Osteoblast (primary cell): ENCODE measurements around the gene SCN4B. TPM values are rescaled to one million over a fixed set of nuclear protein-coding genes. Genes with fewer than 3 reads are reported as not detected.

Experiments
- DNase-seq: peaks from one replicate; pipeline ENCODE4 v3.0.0; 2011; ENCODE audit warnings: low spot score, mixed read lengths; ENCODE audit not compliant: insufficient read length; ENCODE audit errors: missing footprints
- H2AFZ ChIP-seq: 2 replicates; pipeline ENCODE4 v1.6.0; 2011; ENCODE audit warnings: mild to moderate bottlenecking, low read length
- H3K27ac ChIP-seq: 2 replicates; pipeline ENCODE4 v1.5.1; 2011; ENCODE audit warnings: mild to moderate bottlenecking, low read depth, low read length, moderate library complexity
- H3K27me3 ChIP-seq: 2 replicates; pipeline ENCODE4 v1.6.0; 2012; ENCODE audit warnings: mild to moderate bottlenecking, control low read depth, inconsistent platforms, low read length, moderate library complexity; ENCODE audit not compliant: insufficient read depth
- H3K36me3 ChIP-seq: 2 replicates; pipeline ENCODE4 v1.5.1; 2011; ENCODE audit warnings: mild to moderate bottlenecking, low read length, control low read depth, moderate library complexity; ENCODE audit not compliant: insufficient read depth
- H3K4me1 ChIP-seq: 2 replicates; pipeline ENCODE4 v1.5.1; 2011; ENCODE audit warnings: mild to moderate bottlenecking, low read length, control low read depth, moderate library complexity; ENCODE audit not compliant: insufficient read depth
- H3K4me2 ChIP-seq: 2 replicates; pipeline ENCODE4 v1.6.0; 2011; ENCODE audit warnings: mild to moderate bottlenecking, low read length; ENCODE audit not compliant: insufficient read depth
- H3K4me3 ChIP-seq: fragments of 200-600 bp; sonication (generic); 3 replicates; pipeline ENCODE4 v1.5.1; 2012; ENCODE audit warnings: mild to moderate bottlenecking, low read length, inconsistent platforms; ENCODE audit not compliant: insufficient read depth
- H3K79me2 ChIP-seq: 2 replicates; pipeline ENCODE4 v1.6.0; 2012; ENCODE audit warnings: mild to moderate bottlenecking, low read length, control low read depth, inconsistent platforms; ENCODE audit not compliant: insufficient read depth
- H3K9me3 ChIP-seq: 2 replicates; pipeline ENCODE4 v1.5.1; 2011; ENCODE audit warnings: low read depth, low read length, control low read depth
- H4K20me1 ChIP-seq: 2 replicates; pipeline ENCODE4 v1.6.0; 2012; ENCODE audit warnings: mild to moderate bottlenecking, low read length, control low read depth; ENCODE audit not compliant: insufficient read depth
- total RNA-seq: library from RNA; depleted of rRNA; stranded (reverse); fragments of >200 nt; gene quantifications from 2 replicates; pipeline ENCODE4 v1.2.3, GENCODE V29; 2012
- TF ChIP-seq, protein P1 (sequence below): IDR thresholded peaks from 2 replicates; pipeline ENCODE4 v1.5.1; 2011; ENCODE audit warnings: mild to moderate bottlenecking, low read depth, low read length, moderate library complexity; ENCODE audit errors: extremely low read depth

SCN4B gene
- total RNA-seq, 1 donor, result 0.36 TPM

DNA sequence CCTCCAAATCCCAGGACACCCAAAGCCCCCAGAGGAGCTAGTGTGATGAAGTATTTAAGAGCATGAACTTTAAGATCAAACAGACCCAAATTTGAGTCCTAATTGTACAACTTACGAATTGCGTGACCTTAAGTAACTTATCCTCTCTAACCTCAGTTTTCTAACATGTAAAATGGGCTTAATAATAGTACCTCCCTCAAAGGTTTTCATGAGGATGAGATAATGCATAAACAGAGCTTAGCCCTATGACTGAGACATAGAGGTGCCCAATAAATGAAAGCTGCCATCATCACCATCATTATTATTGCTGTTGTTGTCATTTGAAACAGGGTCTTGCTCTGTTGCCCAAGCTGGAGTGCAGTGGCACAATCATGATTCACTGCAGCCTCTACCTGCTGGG is 14.6 kb upstream of the SCN4B start:
- TF ChIP-seq, protein P1, sequence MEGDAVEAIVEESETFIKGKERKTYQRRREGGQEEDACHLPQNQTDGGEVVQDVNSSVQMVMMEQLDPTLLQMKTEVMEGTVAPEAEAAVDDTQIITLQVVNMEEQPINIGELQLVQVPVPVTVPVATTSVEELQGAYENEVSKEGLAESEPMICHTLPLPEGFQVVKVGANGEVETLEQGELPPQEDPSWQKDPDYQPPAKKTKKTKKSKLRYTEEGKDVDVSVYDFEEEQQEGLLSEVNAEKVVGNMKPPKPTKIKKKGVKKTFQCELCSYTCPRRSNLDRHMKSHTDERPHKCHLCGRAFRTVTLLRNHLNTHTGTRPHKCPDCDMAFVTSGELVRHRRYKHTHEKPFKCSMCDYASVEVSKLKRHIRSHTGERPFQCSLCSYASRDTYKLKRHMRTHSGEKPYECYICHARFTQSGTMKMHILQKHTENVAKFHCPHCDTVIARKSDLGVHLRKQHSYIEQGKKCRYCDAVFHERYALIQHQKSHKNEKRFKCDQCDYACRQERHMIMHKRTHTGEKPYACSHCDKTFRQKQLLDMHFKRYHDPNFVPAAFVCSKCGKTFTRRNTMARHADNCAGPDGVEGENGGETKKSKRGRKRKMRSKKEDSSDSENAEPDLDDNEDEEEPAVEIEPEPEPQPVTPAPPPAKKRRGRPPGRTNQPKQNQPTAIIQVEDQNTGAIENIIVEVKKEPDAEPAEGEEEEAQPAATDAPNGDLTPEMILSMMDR, result no peak
- peaks cover 7% of the 10 kb centered on the region for H3K27me3 ChIP-seq
- no peak overlapping the region for H3K4me3 ChIP-seq

GRCh38 chr11:118166641-118167040 is 14.0 kb upstream of the SCN4B start:
- H3K27ac ChIP-seq, result no peak overlapping the region
- no peaks in the 10 kb centered on the region for H3K79me2 ChIP-seq
- TF ChIP-seq, protein P1, result no peak
- no peak overlapping the region for H3K4me2 ChIP-seq
- H4K20me1 ChIP-seq, result no peaks in the 10 kb centered on the region
- H3K27me3 ChIP-seq, result peaks cover 3% of the 10 kb centered on the region
- H3K9me3 ChIP-seq, result no peaks in the 10 kb centered on the region
- no peak for DNase-seq
- no peaks in the 10 kb centered on the region for H3K4me1 ChIP-seq
- no peak overlapping the region for H3K4me3 ChIP-seq
- H2AFZ ChIP-seq, result no peak overlapping the region
- H3K36me3 ChIP-seq, result no peaks in the 10 kb centered on the region

More for the DNA sequence above, 14.6 kb upstream of the SCN4B start:
- no peak overlapping the region for H2AFZ ChIP-seq
- peak; percentile 72 for DNase-seq
- H3K4me2 ChIP-seq, result no peak overlapping the region
- no peaks in the 10 kb centered on the region for H3K79me2 ChIP-seq
- no peak overlapping the region for H3K27ac ChIP-seq
- no peaks in the 10 kb centered on the region for H3K36me3 ChIP-seq
- H4K20me1 ChIP-seq, result no peaks in the 10 kb centered on the region
- H3K4me1 ChIP-seq, result no peaks in the 10 kb centered on the region
- no peaks in the 10 kb centered on the region for H3K9me3 ChIP-seq

GRCh38 chr11:118164885-118165284 is 12.3 kb upstream of the SCN4B start:
- no peaks in the 10 kb centered on the region for H4K20me1 ChIP-seq
- no peak overlapping the region for H3K4me3 ChIP-seq
- no peak overlapping the region for H3K4me2 ChIP-seq
- TF ChIP-seq, protein P1, result no peak
- no peaks in the 10 kb centered on the region for H3K36me3 ChIP-seq
- H3K27ac ChIP-seq, result no peak overlapping the region
- no peaks in the 10 kb centered on the region for H3K9me3 ChIP-seq
- peaks cover 9% of the 10 kb centered on the region for H3K27me3 ChIP-seq
- no peaks in the 10 kb centered on the region for H3K79me2 ChIP-seq
- no peaks in the 10 kb centered on the region for H3K4me1 ChIP-seq
- peak; percentile 66 for DNase-seq
- no peak overlapping the region for H2AFZ ChIP-seq

- H3K4me1 ChIP-seq, result no peaks in the 10 kb centered on the region
- H3K27ac ChIP-seq, result no peak overlapping the region
- TF ChIP-seq, protein P1, result no peak
- H3K4me3 ChIP-seq, result no peak overlapping the region
- peaks cover 11% of the 10 kb centered on the region for H3K27me3 ChIP-seq
- DNase-seq, result peak; percentile 46
- H3K9me3 ChIP-seq, result no peaks in the 10 kb centered on the region
- no peaks in the 10 kb centered on the region for H4K20me1 ChIP-seq
- H3K4me2 ChIP-seq, result no peak overlapping the region
- H2AFZ ChIP-seq, result no peak overlapping the region
- no peaks in the 10 kb centered on the region for H3K36me3 ChIP-seq
- H3K79me2 ChIP-seq, result no peaks in the 10 kb centered on the region
Observed at GRCh38 chr11:118163494-118163893, 10.9 kb upstream of the SCN4B start.
